Activated T-cell treated with anti-CD3 and anti-CD28 coated beads, Interleukin-2, amount 50 U/mL, for 1 hour (primary cell): ENCODE measurements around the gene GFOD1.
A peak's percentile ranks its signal among the peaks of the same experiment; 100 is the strongest.

Experiments
- DNase-seq: peaks from one replicate; pipeline ENCODE4 v3.0.0-alpha.2; 2020

GFOD1 gene

DNA sequence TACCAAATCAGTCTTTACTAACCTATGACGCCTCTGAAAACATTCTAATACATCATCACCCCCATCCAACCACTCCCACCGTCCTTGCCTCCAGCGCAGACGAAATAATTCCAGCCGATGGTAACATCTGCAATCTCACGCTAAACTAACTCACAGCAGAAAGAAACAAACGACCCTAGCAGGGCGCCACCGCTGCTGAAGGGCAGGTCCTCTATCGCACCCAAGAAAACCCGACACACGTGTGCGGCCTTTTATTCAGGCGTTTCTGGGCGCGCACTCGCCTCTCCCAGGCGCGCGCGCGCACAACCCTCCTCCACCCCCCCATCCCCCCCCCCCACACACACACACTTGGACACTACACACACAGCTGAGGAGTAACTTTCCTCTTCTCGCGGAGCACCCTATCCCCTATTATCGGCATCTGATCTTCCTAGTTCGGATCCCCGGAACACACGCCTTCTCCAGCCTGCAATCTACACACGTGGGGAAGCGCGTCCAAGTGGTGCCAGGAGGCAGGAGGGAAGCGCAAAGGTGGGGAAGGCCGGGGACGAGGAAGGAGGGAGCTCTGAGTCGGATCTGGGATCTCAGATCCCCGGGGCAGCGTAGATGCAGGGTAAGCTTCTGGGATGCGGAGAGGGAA, 1.4 kb downstream of the GFOD1 start:
- peak; percentile 35 for DNase-seq

DNA sequence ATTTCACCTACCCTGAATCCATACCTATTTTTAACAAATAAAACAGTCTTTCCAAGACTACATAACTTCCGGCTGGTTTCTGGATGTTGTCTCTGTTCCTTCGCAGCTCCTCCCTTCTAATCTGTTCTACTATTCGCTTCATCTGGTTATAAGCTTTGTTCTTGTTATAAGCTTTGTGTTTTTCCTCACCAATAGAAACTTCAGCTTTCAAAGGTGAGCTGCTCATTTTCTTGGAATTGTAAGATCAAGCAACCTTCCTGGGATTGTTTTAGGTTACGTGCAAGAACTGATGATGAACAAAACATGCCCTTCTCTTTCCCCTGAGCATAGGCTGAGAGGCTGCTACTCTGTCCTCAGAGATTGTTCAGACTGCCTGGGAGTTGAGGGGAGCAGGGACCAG, 2.1 kb downstream of the GFOD1 start:
- DNase-seq = no peak

DNA sequence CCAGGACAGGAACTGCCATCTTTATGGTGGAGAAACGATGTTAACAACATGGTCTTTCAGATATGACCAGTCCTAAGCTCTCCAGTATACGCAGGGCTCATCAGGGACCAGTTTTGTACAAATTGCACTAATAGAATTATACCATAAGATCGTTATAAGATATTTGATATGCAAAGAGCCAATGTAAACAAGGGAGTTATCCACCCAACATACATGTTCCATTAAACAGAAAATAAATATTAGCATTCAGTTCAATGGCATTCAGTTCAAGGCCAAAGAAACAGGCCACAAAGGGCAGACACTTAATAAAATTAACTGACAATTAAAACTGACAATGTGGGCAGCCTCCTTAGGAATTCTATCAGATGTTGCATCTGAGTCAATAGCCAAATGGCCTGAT, 2.6 kb downstream of the GFOD1 start:
- DNase-seq = no peak

DNA sequence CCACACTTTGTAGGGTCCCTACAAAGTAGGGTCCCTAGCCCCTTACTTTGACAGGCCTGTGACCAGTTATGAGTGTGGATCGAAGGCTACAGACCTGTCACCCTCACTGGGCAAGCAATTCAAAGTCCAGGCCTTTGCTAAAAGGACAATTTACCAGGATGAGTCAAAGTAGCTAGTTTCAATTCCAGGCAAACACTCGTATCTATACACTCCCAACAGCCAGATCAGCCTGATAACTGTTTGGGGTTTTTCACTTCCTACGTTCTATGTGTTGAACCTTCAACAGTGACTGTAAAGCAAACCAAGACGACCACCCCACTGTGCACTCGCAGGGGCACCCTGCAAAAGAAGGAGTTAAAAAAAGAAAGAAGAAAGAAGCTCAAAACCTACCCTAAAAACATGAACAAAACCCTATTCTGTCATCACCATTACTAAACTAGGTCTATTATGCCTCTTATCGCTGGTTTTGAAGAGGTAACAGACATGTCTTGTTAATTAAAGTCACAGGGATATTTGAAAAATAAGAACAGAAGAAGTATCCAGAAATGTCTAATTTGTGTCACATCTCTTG, 3.2 kb downstream of the GFOD1 start:
- DNase-seq = no peak

DNA sequence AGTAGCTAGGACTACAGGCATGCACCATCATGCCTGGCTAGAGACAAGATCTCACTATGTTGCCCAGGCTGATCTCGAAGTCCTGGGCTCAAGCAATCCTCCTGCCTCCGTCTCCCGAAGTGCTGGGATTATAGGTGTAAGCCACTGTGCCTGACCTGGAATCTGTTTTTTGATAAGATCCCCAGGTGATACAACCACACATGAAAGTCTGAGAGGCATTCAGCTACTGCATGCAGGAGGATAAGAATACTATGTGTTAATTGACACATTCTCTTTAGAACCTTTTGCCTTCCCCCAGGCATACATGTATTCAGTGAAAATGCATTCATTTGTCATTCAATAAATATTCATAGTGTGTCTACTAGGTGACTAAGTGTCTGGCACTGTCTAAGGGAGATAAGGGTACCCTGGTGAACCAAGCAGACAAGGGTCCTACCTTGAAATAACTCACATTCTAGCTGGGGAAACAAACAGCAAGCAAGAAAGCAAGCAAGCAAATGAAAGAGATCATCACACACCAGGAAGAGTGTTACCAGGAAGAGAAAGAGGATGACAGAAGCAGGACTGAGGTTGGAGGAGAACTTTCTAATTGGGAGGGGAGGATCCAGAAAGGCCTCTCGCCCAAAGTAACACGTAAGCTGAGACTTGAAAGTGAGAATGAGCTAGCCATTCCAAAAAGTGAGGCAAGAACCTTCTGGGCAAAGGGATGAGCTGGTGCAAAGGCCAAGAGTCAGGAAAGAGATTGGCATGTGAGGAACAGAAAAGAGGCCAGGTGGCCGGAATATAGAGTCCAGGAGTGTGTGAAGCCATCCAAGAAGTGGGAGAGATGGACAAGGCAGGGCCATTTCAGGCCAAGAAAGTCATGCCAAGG, 6.5 kb downstream of the GFOD1 start:
- DNase-seq = no peak

DNA sequence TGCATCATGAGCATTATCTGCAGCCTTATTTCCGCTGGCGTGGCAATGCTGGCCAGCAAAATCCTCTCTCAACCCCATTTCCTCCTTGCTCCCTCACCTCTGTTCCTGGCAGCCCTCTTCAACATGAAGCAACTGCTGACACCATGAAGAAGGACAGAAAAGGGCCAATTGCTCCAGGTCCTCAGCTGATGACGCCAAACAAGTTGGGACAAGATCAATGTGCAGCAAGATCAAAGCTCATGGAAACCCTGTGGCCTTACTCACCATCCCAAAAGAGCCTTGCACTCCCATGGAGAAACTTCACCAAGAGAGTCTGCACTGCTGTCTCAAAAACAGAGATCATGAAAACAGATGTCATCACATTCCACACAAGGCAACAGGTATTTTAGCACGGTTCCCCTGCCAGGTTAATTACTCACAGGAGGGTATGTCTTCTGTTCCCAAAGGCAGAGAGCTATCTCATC, 7.4 kb downstream of the GFOD1 start:
- DNase-seq = no peak

DNA sequence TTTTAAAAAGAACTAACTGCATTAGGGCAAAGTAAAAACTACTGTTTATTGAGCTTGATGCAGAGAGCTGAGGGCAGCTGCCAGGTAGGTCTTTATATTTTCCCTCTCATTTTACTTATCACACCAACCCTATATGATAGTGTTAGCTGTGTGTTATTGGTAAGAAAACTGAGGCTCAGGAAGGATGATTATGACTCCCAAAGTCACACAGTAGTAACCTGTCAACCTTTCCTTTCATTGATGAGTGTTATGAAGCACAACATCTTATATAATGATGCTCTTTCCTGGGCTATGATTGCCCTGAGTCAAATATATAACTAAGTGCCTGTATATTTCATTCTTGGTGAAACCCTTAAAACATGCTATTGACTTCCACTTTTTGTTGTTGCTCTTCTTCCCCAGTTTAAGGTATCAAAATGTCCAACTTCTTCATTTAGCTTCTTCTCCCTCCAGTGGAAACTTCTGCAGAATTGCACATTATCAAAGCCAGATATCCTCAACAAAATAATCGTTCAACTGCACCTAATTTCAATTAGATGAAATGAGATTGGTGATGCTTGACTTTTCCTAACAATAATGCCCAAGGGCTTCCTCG, 8.1 kb downstream of the GFOD1 start:
- no peak for DNase-seq

DNA sequence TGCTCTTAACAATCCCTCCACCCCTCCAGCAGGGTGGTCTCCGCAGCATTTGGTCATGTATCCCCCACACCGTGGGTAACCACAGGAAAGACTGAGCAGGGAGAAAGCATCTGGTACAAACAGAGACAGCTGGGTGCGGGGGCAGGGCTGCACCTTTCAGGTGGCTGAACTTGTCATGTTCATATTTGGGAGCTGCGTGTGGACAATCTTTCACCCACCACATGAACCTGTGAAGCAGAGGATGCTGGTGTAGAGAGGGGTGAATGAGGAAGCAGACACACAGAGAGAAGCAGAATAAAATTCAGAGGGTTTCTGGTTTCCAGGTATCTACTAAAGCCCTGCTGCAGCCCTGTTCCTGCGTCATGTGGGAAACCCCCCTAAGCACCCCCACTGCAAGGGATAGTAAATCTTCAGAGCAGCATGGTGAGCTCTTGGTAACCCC, 8.9 kb downstream of the GFOD1 start:
- DNase-seq = no peak

DNA sequence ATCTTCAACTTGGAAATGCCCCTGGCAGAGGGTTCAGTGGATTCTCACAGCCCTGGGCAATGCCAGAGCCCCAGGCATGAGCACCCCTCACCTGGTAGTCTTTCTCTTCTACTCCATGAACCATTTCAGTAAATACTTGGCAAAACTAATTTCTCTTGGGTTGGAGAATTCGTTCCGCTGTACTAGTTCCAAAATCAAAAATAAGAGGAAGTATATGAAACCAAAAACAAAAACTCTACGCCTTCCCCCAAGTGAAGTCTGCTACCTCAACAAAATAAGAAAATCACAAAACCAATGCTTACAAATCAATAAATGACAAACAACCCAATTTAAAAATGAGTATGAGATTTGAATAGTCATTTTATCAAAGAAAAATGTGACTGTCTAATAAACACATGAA, 12.6 kb downstream of the GFOD1 start:
- no peak for DNase-seq

DNA sequence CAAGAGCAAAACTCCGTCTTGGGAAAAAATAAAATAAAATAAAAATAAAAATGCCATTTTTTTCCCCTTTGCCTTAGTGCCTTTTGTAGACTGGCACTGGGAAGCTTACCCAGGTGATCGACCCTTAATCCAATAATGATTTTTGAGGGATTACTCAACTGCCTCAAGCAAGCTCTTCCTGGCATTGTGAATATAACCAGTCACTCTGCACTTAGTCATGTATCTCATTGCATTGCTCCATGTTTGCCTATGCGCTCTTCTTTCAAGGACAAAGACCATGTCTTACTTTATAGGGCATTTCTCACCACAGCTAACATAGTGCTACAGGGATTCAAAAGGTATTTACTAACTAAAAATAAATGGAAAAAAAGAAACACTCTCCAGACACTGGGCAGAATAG, 13.0 kb downstream of the GFOD1 start:
- DNase-seq = no peak

DNA sequence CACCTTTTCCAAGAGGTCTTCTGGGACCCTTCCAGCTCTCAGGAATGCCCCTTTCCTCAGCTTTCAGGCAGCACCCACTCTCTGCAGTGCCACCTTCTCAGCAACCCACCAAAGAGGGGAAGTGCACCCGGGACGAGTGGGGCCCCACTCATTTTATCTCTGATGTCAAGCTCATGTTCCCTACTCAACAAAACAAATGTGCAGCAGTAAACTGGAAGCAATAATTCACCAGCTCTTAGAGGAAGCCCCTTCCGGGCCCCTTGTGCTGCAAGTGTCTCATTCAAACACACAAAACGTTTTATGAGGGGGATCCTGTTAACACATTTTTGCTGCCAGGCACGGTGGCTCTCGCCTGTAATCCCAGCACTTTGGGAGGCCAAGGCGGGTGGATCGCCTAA, 13.6 kb downstream of the GFOD1 start:
- DNase-seq = no peak

DNA sequence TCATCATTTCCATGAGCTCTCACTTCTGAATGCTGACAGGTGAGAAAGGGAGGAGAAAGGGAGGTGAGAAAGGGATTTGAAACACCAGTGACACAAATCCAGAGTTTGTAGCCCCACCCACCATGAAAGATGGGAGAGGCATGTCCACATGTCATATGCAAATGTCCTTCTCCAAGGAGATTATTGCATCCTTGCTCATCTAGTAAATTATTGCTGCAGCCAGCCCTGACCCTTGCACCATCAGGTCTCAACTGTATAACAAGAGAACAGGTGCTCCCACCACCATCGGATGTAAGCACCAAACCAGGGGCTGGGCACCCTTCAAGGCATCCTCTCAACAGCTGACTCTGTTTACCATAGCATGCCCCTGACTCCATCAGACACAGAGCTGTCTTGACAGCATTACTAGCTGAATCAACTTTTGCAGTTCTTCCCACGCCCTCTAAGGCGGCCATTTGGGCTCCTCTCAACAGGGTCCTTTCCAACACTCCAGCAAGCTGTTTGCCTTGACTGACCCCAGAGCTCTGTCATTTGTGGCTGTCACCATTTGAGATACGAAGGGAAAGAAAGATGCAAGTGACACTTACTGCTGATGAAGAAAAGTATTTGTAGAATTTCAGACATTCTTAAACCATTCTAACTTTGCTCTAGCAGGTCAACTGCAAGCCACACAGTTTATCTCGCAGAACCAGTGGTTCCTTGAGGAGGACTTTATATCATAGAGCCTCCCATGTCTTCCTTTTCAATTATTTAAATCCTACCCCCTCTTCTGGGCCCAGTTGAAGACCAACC, 14.2 kb downstream of the GFOD1 start:
- no peak for DNase-seq

DNA sequence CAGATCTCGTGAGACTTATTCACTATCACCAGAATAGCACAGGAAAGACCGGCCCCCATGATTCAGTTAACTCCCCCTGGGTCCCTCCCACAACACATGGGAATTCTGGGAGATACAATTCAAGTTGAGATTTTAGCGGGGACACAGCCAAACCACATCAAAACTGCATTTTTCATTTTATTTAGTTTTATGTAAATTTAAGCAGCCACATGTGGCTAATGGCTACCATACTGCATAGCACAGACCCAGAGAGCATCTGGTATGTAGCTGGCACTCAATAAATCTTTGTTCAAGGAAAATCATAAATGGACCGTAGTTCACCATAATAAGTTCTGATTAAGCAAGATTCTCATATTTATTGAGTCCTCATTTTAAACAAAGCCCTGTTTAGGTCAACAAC, 15.3 kb downstream of the GFOD1 start:
- no peak for DNase-seq

DNA sequence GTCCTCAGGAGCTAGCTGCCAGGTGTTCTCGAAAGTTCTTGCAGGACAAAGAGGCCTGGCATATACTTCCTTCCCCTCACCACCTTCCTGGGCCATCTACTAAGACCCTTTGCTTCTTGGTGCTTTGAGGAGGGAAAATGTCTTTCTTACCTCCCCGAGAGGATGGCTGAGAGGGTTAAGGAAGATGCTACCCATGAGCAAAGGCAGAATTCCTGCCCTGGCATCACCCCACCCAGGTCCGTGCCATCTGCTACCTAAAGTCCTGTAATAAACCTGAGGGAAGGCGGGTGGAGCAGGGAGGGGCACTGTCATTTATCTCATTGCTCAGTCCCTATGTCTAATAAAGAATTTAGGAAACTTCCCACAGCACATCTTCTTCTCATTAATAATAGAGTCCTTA, 16.2 kb downstream of the GFOD1 start:
- DNase-seq = no peak

DNA sequence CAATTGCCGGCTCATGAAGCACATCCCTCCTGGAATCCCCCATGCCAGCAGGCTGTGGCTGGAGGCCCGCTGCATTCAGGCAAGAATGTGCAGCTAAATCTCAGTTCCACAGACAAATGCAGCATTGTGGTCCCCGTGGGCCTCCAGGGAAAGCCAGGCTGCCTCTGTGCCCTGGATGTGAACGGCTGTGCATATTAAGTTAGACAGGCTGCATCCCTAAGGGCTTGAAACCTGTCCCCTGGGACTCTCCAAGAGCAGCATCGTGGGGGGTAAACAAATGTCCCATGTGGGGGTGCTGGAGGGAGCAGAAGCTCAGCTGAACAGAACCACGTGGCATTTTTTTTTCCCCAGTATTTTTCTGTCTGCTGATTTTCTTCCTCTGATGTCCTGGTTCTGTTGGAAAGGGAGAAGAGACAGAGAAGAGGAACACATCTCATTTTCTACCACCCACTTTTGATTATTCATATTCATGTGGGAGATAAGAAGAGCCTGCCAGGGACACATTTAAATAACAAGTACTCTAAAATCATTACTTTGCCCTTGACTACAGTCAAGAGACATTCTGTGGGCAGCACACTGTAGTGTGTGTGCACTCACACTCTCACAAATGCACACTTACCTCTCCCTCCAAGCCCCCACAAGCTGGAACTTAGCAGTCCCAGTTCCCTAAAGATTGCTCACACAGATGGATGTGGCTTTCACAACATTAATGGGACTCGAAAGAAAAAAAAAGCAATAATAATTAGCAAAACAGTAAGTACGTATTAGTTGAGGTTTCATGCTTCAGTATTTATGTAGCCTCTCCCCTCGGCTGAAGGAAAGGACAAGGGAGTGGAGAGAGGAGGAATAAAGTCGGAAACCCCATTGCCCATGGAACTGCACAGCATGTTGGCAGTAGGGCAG, 16.9 kb downstream of the GFOD1 start:
- DNase-seq = no peak

DNA sequence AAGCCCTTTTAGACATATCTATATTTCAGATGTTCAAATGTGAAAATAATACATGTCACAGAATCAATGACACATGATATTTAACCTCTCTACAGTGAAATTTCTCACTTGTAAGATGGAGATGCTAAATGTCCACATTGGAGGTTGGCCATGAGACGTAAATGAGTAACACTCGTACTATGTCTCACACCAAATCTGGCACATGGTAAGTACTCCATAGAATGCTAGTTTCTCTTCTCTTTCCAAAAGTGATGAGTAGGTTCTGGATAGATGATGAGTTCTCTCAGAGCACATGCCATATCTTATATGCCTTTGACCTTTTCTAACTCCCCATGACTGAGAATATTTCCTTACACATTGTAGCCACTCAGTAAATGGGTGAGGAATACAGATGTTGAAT, 17.7 kb downstream of the GFOD1 start:
- DNase-seq = no peak

DNA sequence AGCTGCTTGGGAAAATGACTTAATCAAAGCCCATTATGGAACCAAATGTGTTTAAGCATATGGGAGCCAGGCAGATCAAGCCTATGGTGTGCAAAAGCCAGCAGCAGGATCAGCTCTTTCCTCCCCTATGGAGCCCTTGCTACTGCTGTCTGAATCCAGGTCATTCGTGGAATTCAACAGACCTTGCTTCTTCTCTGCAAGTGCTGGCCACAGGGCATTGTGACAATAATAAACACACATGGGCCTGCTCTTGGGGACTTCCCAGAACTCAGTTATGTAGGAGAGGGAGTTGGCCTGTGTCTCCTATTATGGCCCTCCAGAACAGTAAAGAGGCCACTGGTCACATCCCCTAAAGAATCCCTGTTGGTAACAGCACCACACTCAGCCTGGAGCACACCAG, 18.6 kb downstream of the GFOD1 start:
- DNase-seq = no peak

DNA sequence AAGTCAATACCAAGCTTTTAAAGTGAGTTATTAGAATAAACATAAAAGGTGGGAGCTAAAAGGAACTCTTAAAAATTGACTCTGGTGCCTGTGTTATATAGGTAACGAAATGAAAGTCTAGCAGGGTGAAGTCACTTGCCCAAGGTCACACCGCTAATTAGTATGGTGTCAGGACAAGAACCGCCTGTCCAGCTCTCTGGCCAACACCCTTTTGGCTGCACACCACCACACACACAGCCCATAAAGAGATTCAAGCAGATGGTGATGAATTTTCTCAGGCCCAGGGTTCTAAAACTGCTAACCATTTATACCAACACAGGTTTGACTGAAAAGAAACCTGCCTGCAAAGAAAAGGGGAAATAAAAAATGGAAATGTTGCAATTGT, 20.2 kb downstream of the GFOD1 start:
- no peak for DNase-seq

DNA sequence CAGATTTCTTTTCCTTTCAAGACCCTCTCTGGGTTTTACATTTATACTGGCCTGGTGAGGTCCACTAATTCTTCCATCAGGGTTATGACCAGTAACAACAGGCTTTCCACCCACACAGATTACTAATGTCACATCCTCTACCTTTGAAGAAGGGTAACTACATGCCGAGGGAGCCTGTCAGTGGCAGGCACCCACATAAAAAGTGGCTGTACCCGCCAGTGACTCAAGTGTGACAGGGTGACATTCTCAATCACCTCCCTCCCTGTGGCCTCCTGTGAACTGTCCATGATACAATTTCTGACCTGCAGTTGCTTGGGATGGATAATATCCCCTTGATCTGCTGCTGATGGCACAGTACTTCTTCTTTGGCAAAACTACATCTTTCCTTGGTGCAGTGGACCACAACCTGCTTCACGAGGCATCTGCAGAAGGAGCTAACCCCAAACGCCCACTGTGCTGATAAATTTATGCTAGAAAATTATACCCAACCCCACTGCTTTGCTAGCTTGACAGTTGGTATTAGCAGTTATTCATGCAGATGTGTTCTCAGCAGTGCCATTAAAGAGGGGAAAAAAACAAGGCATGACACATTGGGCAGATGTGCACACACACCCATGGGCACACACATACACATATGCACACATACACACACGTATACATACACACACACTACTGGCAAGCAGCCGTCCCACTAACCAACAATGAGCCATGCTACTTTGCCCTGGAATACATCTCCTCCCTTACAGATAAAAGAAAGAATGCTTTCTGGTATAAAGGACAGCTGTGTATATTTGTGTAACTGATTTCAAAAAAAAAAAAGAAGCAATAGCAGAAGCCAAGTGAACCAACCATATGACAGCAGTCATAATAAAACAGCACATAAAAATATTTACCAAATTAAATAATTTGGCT, 20.8 kb downstream of the GFOD1 start:
- no peak for DNase-seq

DNA sequence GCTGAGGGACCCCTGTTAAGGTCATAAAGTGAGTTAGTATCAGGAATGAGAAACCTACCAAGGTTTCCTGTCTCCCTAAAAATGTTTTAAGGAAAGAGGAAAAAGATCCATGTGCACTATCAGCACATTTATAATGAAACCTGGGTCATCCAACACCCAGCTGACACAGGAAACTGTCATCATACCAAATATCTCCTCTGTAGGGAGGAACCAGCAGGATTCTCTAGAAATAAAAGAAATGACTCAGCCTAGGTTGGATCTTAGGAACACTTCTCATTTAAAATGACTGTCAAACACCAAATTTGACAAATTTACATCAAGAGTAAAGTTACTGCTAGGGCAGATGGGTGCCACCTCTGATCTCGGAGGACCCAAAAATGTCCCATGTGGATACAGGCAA, 21.7 kb downstream of the GFOD1 start:
- DNase-seq = no peak

DNA sequence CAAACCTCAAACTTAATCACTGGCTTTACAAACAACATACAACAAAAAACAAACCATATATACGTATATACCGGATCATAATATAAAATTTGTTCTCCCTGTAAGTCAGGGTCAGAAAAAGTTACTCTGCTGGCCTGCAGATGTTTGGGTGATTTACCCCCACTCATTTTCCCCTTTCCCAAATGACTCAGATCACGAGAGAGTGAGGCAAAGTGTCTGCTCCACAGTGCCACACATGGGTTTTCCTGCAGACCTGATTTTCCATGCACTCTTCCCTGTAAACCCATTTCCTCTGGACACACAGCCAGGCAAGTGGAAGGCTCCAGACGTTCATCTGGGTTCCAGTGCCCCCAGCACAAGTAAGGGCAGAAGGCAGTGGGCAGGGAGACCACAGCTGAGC, 23.5 kb downstream of the GFOD1 start:
- DNase-seq = no peak
